Measurements from ENCODE around the gene HES1.
A peak's percentile ranks its signal among the peaks of the same experiment; 100 is the strongest.
"Not testable (repeated sequence)": the region's sequence is repeated elsewhere in the genome, so short reads cannot be mapped to it uniquely, and the experiment has no call there.

Gene HES1

GRCh38 chr3:194135806-194136518 is at the start of gene HES1:
Gene HES1, plus strand, starts transcription at chr3:194136148. Its CDS starts 233 bp downstream, at chr3:194136381.
- peak; percentile 98 for DNase-seq (ENCODE audit: low spot score)

DNA sequence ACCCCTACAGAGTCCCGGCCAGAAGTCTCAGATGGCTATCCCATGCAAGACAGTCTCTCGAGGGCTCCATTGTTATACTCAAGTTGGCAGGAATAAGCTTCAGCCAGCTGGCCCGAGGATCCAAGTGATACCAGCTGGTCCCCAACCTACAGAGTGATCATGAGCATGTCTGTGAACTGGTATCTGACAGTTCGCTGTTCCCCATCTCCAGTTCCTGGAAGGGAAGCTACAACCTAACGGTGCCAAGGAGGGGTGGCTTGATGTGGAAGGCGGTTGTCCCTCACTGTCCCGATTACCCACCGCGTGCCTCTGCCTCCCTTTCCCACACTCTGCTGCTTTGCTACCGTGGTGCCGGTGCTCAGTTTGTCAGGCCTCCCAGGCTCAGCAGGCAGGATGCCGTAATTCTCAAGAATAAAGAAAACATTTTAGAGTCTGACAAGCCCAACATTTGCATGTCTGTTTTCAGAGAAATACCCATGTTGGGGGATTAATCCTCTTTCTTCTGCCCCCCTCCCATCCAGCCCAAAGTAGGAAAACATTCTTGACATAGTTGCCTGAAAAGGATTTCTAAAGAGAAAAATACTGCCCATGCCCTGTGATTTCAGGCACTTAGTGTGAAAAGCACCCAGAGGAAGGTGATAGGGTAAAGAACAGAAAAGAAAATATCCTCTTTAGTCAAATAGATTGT is 49.4 kb upstream of the HES1 start:
- no peak for DNase-seq (ENCODE audit: low spot score)

DNA sequence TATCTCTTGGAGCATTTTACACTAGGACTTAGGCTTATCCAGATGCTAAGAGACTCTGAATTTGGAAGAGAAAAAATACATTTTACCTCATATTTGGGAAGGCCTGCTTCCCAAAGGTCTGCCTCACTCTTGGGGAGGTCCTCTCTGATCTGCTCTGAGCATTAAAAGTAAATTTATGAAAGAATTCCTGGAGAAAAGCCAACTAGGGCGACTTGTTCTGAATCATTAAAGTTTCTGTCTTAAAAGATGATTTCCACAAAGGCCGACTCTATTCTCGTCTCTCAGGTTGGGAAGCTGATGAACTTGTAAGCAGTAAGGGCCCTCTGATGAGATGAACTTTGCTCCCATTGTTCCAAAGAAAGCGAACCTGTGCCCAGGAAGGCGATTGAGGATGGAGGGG is 48.7 kb upstream of the HES1 start:
- no peak for DNase-seq (ENCODE audit: low spot score)

GRCh38 chr3:194087995-194088855 is 47.7 kb upstream of the HES1 start:
- no peak for DNase-seq (ENCODE audit: low spot score)

DNA sequence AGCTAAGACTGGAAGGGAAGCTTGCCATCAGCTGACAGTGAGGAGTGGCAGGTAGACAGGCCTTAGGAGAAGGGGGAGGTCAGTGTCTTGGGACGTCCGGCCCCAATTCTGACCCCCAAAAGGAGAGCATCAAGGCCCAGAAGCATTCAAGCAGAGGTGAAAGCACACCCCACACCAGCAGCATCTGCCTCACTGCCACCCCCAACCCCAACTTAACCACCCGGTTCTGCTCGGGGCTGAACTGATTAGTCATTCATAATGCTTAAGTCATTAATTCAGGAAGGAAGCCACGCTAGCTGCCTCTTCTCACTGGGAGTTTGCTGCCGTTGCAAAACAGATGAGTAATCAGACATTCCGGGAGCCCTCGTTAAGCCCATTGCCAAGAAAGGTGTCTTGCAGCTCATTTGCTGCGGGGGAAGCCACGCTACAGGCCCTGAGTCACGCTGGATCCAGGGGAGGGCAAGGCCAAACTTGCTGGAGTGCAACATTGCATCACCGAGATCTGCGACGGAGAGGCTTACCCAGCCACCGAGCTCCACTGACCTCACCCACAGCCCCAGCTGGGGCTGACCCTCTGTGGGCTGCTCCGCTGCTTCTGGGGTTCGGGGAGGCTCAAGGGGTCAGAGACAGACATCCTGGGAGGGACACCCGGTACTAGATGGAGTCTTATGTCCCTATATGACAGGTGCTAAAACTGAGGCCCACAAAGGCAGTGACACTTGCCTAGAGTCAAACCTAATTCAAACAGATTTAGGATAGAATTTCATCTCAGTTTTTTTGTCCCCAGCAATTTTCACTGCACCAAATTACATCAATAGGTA is 46.4 kb upstream of the HES1 start:
- DNase-seq (ENCODE audit: low spot score) = no peak

DNA sequence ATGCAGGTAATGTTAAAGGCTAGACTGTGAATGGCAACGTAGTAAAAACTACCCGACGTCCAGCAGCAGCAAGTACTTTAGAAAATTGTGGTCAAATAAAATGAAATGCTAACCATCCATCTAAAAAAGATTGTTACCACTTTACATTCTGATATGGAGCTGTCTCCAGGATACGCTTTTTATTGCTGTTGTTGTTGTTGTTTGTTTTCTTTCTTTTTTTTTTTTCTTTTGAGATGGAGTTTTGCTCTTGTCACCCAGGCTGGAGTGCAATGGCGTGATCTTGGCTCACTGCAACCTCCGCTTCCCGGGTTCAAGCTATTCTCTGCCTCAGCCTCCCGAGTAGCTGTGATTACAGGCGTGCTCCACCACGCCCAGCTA is 45.8 kb upstream of the HES1 start:
- not testable (repeated sequence) for DNase-seq (ENCODE audit: low spot score)

- no peak for DNase-seq (ENCODE audit: low spot score)
Observed at GRCh38 chr3:194090716-194091115, 45.2 kb upstream of the HES1 start.

- no peak for DNase-seq (ENCODE audit: low spot score)
Observed at GRCh38 chr3:194091141-194091540, 44.8 kb upstream of the HES1 start.

DNA sequence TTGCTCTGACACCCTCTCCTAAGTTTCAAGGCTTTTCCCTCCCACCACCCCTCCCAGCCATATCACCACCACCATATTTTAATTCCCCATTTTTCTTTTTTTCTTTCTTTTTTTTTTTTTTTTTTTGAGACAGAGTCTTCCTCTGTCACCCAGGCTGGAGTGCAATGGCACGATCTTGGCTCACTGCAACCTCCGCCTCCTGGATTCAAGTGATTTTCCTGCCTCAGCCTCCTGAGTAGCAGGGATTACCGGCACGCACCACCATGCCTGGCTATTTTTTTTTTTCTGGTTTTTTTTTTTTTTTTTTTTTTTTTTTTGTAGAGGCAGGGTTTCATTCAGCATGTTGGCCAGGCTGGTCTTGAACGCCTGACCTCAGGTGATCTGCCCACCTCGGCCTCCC is 44.1 kb upstream of the HES1 start:
- DNase-seq (ENCODE audit: low spot score) = not testable (repeated sequence)

- no peak for DNase-seq (ENCODE audit: low spot score)
Observed at GRCh38 chr3:194092881-194093301, 43.1 kb upstream of the HES1 start.

GRCh38 chr3:194093842-194094241 is 42.1 kb upstream of the HES1 start:
- no peak for DNase-seq (ENCODE audit: low spot score)

- no peak for DNase-seq (ENCODE audit: low spot score)
Observed at GRCh38 chr3:194095464-194095863, 40.5 kb upstream of the HES1 start.

- DNase-seq (ENCODE audit: low spot score) = no peak
Observed at GRCh38 chr3:194095902-194096301, 40.0 kb upstream of the HES1 start.

- no peak for DNase-seq (ENCODE audit: low spot score)
Observed at GRCh38 chr3:194097141-194097882, 38.6 kb upstream of the HES1 start.

DNA sequence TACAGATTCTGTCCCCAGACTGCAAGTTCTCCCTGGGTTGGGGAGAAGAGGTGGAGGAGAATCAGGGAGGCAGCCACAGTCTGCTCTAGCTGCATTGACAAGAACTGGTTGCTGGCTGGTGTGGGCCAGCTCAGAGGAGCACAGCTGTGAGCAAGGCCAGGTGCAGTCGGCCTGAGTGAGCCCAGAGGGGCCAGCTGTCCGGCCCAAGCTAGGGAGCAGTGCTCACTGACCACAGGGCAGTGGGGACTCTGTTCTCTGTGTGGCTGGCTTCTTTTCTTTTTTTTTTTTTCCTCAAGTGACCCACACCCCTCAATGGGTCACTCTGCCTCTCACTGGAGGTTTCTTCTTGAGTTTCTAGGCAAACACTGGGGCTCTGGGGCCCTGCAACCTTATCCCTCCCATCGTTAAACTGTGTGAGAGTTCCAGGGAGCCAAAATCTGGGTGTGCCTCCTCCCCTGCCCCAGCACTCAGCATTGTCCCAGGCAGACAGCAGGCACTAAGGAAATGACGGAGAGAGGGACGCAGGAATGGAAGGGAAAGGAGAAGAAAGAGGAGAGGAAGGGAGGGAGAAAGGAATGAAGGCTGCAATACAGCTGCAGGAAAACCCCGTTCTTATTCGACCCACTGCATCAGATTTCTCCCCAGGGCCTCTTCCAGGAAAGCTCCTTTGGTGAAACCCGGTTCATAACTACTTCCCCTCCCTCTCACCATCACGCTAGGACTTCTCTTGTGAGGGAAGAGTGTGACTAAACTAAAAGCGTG is 37.7 kb upstream of the HES1 start:
- no peak for DNase-seq (ENCODE audit: low spot score)

- no peak for DNase-seq (ENCODE audit: low spot score)
Observed at GRCh38 chr3:194098843-194099183, 37.1 kb upstream of the HES1 start.

GRCh38 chr3:194099215-194099614 is 36.7 kb upstream of the HES1 start:
- no peak for DNase-seq (ENCODE audit: low spot score)

- no peak for DNase-seq (ENCODE audit: low spot score)
Observed at GRCh38 chr3:194100856-194101390, 35.0 kb upstream of the HES1 start.

- DNase-seq (ENCODE audit: low spot score) = no peak
Observed at GRCh38 chr3:194101592-194102432, 34.1 kb upstream of the HES1 start.
